HFF-Myc (cell line): ENCODE results near the gene CD86.

Source experiments
- DNase-seq: peaks from one replicate; pipeline ENCODE4 v3.0.0-alpha.2; 2011; ENCODE audit warnings: low read depth; ENCODE audit errors: extremely low read depth
- H3K4me3 ChIP-seq: replicated peaks from 2 replicates; pipeline ENCODE4 v1.5.1; 2011; ENCODE audit warnings: low read depth, mild to moderate bottlenecking, control low read depth, low read length
- TF ChIP-seq, protein P1 (sequence below): IDR thresholded peaks from 2 replicates; pipeline ENCODE4 v1.5.1; 2012; ENCODE audit warnings: mild to moderate bottlenecking, low read depth, low read length, control low read depth; ENCODE audit errors: missing control alignments

Gene CD86

GRCh38 chr3:122088531-122088930, 33.4 kb downstream of the CD86 start:
- TF ChIP-seq, protein P1, sequence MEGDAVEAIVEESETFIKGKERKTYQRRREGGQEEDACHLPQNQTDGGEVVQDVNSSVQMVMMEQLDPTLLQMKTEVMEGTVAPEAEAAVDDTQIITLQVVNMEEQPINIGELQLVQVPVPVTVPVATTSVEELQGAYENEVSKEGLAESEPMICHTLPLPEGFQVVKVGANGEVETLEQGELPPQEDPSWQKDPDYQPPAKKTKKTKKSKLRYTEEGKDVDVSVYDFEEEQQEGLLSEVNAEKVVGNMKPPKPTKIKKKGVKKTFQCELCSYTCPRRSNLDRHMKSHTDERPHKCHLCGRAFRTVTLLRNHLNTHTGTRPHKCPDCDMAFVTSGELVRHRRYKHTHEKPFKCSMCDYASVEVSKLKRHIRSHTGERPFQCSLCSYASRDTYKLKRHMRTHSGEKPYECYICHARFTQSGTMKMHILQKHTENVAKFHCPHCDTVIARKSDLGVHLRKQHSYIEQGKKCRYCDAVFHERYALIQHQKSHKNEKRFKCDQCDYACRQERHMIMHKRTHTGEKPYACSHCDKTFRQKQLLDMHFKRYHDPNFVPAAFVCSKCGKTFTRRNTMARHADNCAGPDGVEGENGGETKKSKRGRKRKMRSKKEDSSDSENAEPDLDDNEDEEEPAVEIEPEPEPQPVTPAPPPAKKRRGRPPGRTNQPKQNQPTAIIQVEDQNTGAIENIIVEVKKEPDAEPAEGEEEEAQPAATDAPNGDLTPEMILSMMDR: no peak
- H3K4me3 ChIP-seq: no peak overlapping the region
- no peak for DNase-seq

DNA sequence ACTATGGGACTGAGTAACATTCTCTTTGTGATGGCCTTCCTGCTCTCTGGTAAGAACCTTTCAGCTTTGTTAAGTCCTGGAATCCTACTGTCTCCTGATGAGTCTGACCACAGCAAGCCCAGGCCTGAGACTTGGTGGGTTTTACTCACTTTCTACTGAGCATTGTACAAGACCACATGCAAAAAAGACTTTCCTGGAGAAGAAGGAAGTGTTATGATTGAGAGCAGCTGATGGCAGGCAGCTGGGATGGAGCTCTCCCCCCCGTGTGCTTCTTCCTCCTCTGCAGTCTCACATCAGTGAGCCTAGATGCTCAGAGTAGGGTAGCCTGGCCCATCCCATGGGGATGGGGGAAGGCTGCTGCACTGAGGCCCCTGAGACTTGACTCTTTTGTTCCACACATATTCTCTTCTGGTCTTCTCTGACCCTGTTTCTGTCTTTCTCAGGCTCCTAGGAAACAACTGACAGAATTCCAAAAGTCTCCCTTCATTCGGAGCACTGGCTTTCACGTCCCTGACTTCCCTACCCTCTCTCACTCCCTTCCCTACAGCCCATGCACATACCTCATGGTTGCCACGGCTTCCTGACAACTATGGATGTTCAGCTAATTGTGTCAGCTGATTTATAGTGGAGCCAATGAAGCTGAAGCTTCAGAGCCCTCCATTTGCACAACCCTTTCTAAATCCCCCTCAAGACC, 36.6 kb downstream of the CD86 start:
- no peak for DNase-seq
- TF ChIP-seq, protein P1: no peak
- H3K4me3 ChIP-seq: no peak overlapping the region

DNA sequence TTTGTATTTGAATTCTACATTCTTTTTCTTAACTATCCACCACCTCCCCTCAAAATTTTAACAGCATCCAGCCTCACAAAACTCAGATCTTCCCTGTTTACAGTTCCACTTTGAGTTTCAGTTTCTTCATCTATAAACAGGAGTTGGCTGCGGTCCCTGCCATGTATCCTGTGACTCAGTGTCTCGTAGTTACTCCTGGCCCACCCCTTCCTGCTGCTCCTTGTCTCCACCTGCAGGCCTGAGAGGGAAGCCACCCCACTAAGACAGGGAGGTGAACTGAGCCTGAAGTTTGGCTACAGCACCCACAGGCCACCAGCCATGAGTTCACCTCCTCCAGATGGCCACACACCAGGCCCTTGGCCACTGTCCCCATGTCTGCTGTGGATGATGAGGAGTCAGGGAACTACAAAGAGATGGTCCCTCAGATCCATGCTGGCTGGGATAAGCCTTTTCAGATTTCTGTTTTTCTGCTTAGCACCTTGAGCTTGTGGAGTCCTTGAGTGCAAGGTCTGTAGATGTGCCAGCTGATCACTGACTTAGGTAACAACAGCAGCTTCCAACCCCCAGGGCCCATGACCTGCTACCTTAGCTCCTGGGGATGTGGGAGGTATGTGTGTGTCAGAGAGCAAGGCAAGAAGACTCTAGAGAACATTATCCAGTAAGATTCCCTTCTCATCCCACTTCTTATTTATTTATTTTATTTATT, 37.5 kb downstream of the CD86 start:
- H3K4me3 ChIP-seq: no peak overlapping the region
- TF ChIP-seq, protein P1: peak; percentile 54
- no peak for DNase-seq

- DNase-seq: no peak
- TF ChIP-seq, protein P1: no peak
These were observed 39.0 kb downstream of the CD86 start for GRCh38 chr3:122094125-122094524.

DNA sequence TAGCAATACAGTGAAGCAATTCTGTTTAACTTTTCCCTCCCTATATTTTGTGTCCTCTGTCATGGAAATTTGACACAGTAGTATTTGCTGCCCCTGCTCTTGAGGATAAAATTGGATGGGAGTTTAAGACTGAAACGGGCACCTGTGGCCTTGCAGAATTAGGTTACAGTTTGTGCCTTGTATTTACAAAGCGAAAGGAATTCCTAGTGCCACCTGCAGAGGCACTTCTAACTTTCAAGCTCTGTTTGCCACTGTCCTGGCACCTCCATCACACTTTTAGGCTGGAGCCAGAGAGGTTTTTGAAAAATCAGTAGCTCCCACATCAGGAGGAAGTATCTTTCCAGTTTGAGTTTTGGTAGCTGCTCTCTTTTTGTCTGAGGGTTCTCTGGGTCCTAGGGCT, 39.5 kb downstream of the CD86 start:
- TF ChIP-seq, protein P1: no peak
- H3K4me3 ChIP-seq: no peak overlapping the region
- DNase-seq: no peak

More at GRCh38 chr3:122094125-122094524, 39.0 kb downstream of the CD86 start:
- H3K4me3 ChIP-seq: no peak overlapping the region

DNA sequence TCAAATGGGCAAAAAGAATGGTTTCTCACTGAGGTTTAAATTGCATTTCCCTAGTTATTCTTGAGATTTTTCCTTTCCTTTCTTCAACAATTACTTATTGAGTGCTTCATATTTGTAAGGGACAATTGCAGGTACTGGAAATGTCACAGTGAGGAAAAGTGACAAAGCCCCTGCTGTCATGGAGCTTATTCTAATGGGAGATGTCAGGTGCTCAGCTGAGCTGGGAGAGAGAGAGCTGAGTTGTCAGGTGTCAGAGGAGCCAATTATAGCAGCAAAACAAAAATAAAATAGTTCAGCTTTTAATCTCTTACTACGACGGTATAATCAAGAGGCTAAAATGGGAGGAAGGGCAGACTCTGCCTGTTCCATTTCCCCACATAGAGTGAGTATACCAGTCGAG, 42.0 kb downstream of the CD86 start:
- no peak for DNase-seq
- no peak overlapping the region for H3K4me3 ChIP-seq
- TF ChIP-seq, protein P1: no peak

DNA sequence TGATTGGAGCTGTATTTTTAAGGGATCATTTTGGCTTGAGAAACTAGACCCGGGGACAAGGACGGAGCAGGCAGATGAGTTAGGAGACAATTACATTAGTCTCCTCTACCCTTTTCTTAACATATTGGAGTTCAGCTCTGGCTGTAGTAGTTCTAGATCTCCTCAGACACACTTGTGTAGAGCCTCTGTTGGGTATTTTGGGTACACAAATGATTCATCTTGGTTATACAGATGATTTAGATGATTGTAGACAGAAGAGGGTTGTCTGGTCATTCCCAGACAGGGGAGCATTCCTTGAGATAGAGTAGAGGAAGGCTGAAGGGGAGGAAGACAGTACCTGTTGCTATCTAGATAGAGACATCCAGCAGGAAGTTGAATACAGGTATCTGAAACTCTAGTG, 43.4 kb downstream of the CD86 start:
- no peak overlapping the region for H3K4me3 ChIP-seq
- DNase-seq: no peak
- TF ChIP-seq, protein P1: no peak
